ENCODE data around the gene ROR2. TPM values are rescaled to one million over a fixed set of nuclear protein-coding genes. Genes with fewer than 3 reads are reported as not detected.
A peak's percentile ranks its signal among the peaks of the same experiment; 100 is the strongest.

The ROR2 gene
- total and polyA plus RNA-seq, 10 donors = 0.65 to 15.6 (median 6.0) TPM

GRCh38 chr9:91933556-91934352 lies 16.3 kb downstream of the ROR2 start:
- intact Hi-C loops (cut with DNase I; ENCODE audit: low total_unique reads) = no loop called here
- WGBS, 5 donors = 79 to 85% (median 83%) methylated on average over 8 of the region's 8 CpGs
- peak overlapping the region in 3 of 8 donors; percentile 6 to 44 (median 41) for H3K27ac ChIP-seq
- TF ChIP-seq CTCF (IDR thresholded peaks at IDR 0.05 in 8 of 11, conservative IDR thresholded peaks at IDR 0.05 in 3 of 11) (no peak), POLR2AphosphoS5 (IDR thresholded peaks at IDR 0.05) (no peak), POLR2A (IDR thresholded peaks at IDR 0.05) (no peak)
- peaks cover 0 to 3% (median 0%) of the 10 kb centered on the region in 6 donors for H3K4me1 ChIP-seq
- no peak overlapping the region for H3K4me3 ChIP-seq
- DNase-seq = no peak
- H3K36me3 ChIP-seq = no peaks in the 10 kb centered on the region
- H3K9me3 ChIP-seq = peaks cover 8 to 43% (median 34%) of the 10 kb centered on the region in 8 donors
- no peaks in the 10 kb centered on the region for H3K27me3 ChIP-seq (replicated peaks in 1 of 7)

DNA sequence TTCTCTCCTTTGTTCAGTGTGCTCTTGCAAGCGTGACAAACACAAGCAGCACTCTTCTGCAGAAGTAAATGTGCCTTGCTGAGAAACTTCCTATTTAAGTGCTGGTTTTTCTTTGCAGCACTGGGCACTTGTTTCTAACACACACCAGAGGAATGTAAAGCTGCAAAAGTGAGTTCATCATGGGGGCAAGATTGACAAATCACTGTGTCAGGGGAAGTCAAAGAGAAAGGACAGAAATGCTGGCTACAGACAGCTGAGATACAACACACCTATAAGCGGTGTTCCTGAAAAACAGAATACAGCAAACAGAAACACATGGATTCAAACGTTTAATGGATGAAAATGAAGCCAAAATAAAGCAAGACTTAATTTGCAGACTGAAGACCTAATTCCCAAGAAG lies 19.6 kb downstream of the ROR2 start:
- H3K4me3 ChIP-seq = no peak overlapping the region
- H3K36me3 ChIP-seq = no peaks in the 10 kb centered on the region
- peaks cover 0 to 5% (median 0%) of the 10 kb centered on the region in 7 donors for H3K27me3 ChIP-seq (replicated peaks in 1 of 7)
- TF ChIP-seq CTCF (IDR thresholded peaks at IDR 0.05 in 8 of 11, conservative IDR thresholded peaks at IDR 0.05 in 3 of 11) (no peak), POLR2A (IDR thresholded peaks at IDR 0.05) (no peak), POLR2AphosphoS5 (IDR thresholded peaks at IDR 0.05) (no peak)
- DNase-seq = no peak
- WGBS, 5 donors = 76 to 88% (median 85%) methylated on average over 3 of the region's 3 CpGs
- peaks cover 0 to 3% (median 0%) of the 10 kb centered on the region in 6 donors for H3K4me1 ChIP-seq
- intact Hi-C loops (cut with DNase I; ENCODE audit: low total_unique reads) = no loop called here
- H3K27ac ChIP-seq = no peak overlapping the region
- H3K9me3 ChIP-seq = peaks cover 8 to 52% (median 34%) of the 10 kb centered on the region in 8 donors

GRCh38 chr9:91929331-91929730 lies 20.7 kb downstream of the ROR2 start:
- TF ChIP-seq CTCF (IDR thresholded peaks at IDR 0.05 in 8 of 11, conservative IDR thresholded peaks at IDR 0.05 in 3 of 11) = no peak
- WGBS, 5 donors = 86 to 93% (median 91%) methylated on average over 7 of the region's 7 CpGs

GRCh38 chr9:91927922-91928510 lies 22.0 kb downstream of the ROR2 start:
- no peak for DNase-seq
- H3K36me3 ChIP-seq = no peaks in the 10 kb centered on the region
- intact Hi-C loops (cut with DNase I; ENCODE audit: low total_unique reads) = no loop called here
- peaks cover 8 to 52% (median 34%) of the 10 kb centered on the region in 8 donors for H3K9me3 ChIP-seq
- H3K4me1 ChIP-seq = no peaks in the 10 kb centered on the region
- peaks cover 0 to 5% (median 0%) of the 10 kb centered on the region in 7 donors for H3K27me3 ChIP-seq (replicated peaks in 1 of 7)
- WGBS, 5 donors = 82 to 92% (median 85%) methylated on average over 8 of the region's 8 CpGs
- TF ChIP-seq POLR2AphosphoS5 (IDR thresholded peaks at IDR 0.05) (no peak), POLR2A (IDR thresholded peaks at IDR 0.05) (no peak), CTCF (IDR thresholded peaks at IDR 0.05 in 8 of 11, conservative IDR thresholded peaks at IDR 0.05 in 3 of 11) (no peak)
- no peak overlapping the region for H3K4me3 ChIP-seq
- no peak overlapping the region for H3K27ac ChIP-seq

More at GRCh38 chr9:91929331-91929730, 20.7 kb downstream of the ROR2 start:
- intact Hi-C loops (cut with DNase I; ENCODE audit: low total_unique reads) = no loop called here
- Histone ChIP-seq H3K27me3 (replicated peaks in 1 of 7) (peaks cover 0 to 5% (median 0%) of the 10 kb centered on the region in 7 donors), H3K27ac (no peak overlapping the region), H3K4me1 (peaks cover 0 to 3% (median 0%) of the 10 kb centered on the region in 6 donors), H3K9me3 (peaks cover 8 to 52% (median 34%) of the 10 kb centered on the region in 8 donors), H3K36me3 (no peaks in the 10 kb centered on the region), H3K4me3 (no peak overlapping the region)
- DNase-seq = no peak
